Sigmoid colon (tissue), 4 donors: Measurements from ENCODE around the gene WDR4.
"Not testable (repeated sequence)": the region's sequence is repeated elsewhere in the genome, so short reads cannot be mapped to it uniquely, and the experiment has no call there.

ENCODE experiments used
- EP300 ChIP-seq, 4 donors: sonication (generic); formaldehyde crosslinking; IDR thresholded peaks; one replicate each; pipeline ENCODE4 v1.6.1; 2017; ENCODE audit warnings: antibody characterized with exemption in 4 of 4
- POLR2A ChIP-seq, 2 donors: fragments of 450-650 bp; IDR thresholded peaks; one replicate each; pipeline ENCODE4 v1.6.1; 2016; ENCODE audit warnings: antibody characterized with exemption in 2 of 2, mild to moderate bottlenecking in 2 of 2, moderate library complexity in 2 of 2
- POLR2AphosphoS5 ChIP-seq, 4 donors: sonication (generic); formaldehyde crosslinking; IDR thresholded peaks; one replicate each; pipeline ENCODE4 v1.6.1; 2017; ENCODE audit warnings: antibody characterized with exemption in 4 of 4
- TF ChIP-seq, protein P1 (sequence below), 4 experiments: fragments of 450-650 bp in 3 of 4; fragments of 200-600 bp in 1 of 4; IDR thresholded peaks; one replicate each; pipeline ENCODE4 v1.5.1; 2016 to 2019; ENCODE audit warnings: antibody characterized with exemption in 4 of 4, mild to moderate bottlenecking in 3 of 4, moderate library complexity in 2 of 4

DNA sequence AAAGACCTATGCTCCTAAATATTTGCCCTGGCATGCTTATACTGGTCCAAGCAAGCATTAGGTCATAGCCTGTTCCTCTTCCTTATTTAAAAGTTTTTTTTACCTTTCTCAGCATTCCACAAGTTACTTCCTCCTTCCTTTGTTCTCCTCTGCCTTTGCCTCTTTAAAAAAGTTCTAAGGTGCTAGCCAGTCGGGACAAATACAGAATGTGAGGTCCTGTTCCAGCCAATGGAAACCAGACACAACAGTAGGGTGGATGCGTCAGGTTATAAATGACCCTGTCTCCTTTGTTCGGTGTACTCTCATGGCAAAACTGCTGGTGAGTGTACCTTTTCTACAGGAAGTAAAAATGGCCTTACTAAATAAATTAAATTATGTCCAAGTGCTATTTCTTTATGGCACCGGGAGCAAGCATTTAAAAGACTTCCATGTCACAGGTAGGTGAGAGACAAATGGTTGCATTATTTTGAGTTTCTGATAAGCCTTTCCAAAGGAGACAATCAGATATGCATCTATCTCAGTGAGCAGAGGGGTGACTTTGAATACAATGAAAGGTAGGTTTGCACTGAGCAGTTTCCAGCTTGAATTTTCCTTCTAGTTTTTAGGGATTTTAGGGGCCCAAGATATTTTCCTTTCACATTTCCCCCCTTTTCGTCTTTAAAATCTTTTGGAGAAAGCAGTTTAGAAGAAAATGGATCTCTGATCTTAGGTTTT, 66.7 kb downstream of the WDR4 start:
- TF ChIP-seq, protein P1, sequence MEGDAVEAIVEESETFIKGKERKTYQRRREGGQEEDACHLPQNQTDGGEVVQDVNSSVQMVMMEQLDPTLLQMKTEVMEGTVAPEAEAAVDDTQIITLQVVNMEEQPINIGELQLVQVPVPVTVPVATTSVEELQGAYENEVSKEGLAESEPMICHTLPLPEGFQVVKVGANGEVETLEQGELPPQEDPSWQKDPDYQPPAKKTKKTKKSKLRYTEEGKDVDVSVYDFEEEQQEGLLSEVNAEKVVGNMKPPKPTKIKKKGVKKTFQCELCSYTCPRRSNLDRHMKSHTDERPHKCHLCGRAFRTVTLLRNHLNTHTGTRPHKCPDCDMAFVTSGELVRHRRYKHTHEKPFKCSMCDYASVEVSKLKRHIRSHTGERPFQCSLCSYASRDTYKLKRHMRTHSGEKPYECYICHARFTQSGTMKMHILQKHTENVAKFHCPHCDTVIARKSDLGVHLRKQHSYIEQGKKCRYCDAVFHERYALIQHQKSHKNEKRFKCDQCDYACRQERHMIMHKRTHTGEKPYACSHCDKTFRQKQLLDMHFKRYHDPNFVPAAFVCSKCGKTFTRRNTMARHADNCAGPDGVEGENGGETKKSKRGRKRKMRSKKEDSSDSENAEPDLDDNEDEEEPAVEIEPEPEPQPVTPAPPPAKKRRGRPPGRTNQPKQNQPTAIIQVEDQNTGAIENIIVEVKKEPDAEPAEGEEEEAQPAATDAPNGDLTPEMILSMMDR (IDR thresholded peaks at IDR 0.05), result not testable (repeated sequence)
- TF ChIP-seq EP300, POLR2A, POLR2AphosphoS5 (IDR thresholded peaks at IDR 0.05): not testable (repeated sequence)
